Measurements from ENCODE around the gene TULP4.

Gene TULP4

GRCh38 chr6:158559895-158560835, 247.9 kb downstream of the TULP4 start, which contains the start of gene TMEM181:
TMEM181 (plus strand) TSS chr6:158560091; CDS start chr6:158560225, 134 bp downstream.
- no peaks in the 10 kb centered on the region for H3K27me3 ChIP-seq (ENCODE audit: insufficient read depth, insufficient read length)
- TF ChIP-seq ZNF274 (IDR thresholded peaks at IDR 0.05; ENCODE audit: low read depth, low read length) (no peak), YY1 (IDR thresholded peaks at IDR 0.05; ENCODE audit: insufficient read depth, insufficient read length) (no peak), SUZ12 (IDR thresholded peaks at IDR 0.05; ENCODE audit: extremely low read depth, insufficient read depth, insufficient read length) (no peak)
- H3K4me3 ChIP-seq (ENCODE audit: insufficient read length, low read depth), result peak within 1 kb of the TSS; percentile 63
- no peaks in the 10 kb centered on the region for H3K9me3 ChIP-seq (ENCODE audit: insufficient read depth, low read length)
- peaks cover 6% of the 10 kb centered on the region for H3K4me1 ChIP-seq (ENCODE audit: insufficient read depth, insufficient read length)
- peaks cover 24% of the 10 kb centered on the region for H3K36me3 ChIP-seq (ENCODE audit: insufficient read depth, insufficient read length, low read length)
- peak within 1 kb of the TSS; percentile 93 for H3K9ac ChIP-seq (ENCODE audit: insufficient read length, low read depth)
- no peak for DNase-seq (ENCODE audit: low read depth, low spot score)

GRCh38 chr6:158560836-158561320, 248.6 kb downstream of the TULP4 start:
- Histone ChIP-seq H3K36me3 (ENCODE audit: insufficient read depth, insufficient read length, low read length) (peaks cover 24% of the 10 kb centered on the region), H3K9me3 (ENCODE audit: insufficient read depth, low read length) (no peaks in the 10 kb centered on the region), H3K27me3 (ENCODE audit: insufficient read depth, insufficient read length) (no peaks in the 10 kb centered on the region), H3K9ac (ENCODE audit: insufficient read length, low read depth) (peak overlapping the region; percentile 93), H3K4me1 (ENCODE audit: insufficient read depth, insufficient read length) (peaks cover 6% of the 10 kb centered on the region), H3K4me3 (ENCODE audit: insufficient read length, low read depth) (peak overlapping the region; percentile 63)
- TF ChIP-seq SUZ12 (IDR thresholded peaks at IDR 0.05; ENCODE audit: extremely low read depth, insufficient read depth, insufficient read length) (no peak), YY1 (IDR thresholded peaks at IDR 0.05; ENCODE audit: insufficient read depth, insufficient read length) (no peak), ZNF274 (IDR thresholded peaks at IDR 0.05; ENCODE audit: low read depth, low read length) (no peak)
- DNase-seq (ENCODE audit: low read depth, low spot score), result no peak

Data from NT2/D1 (cell line).